ENCODE data around the gene CDC25B.

DNA sequence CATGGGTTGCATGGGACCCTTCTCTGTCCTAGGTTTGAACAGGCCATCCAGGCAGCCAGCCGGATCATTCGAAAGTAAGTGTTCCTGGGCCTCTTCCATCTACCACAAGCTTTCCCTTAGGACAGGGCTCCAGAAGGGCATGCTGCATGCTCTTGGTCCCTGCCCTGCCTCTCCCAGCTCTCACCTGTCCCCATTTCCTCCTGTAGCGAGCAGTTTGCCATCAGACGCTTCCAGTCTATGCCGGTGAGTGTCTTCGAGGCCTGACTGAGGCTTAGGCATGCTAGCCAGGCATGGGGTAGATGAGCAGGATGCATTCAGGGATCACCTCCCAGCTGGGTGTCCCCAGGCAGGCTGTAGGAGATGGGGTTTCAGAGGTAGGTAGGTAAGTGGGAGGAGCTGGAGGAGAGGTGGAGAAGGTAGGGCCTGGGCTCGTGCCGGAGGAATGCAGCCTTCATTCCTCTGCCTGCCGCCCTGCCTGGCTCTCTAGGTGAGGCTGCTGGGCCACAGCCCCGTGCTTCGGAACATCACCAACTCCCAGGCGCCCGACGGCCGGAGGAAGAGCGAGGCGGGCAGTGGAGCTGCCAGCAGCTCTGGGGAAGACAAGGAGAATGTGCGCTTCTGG, 4.3 kb downstream of the CDC25B start:
- TF ChIP-seq SRF (IDR thresholded peaks at IDR 0.05; ENCODE audit: low read depth), result no peak
- TF ChIP-seq POLR2A (IDR thresholded peaks at IDR 0.05; ENCODE audit: borderline replicate concordance, extremely low read depth, insufficient read depth, insufficient read length), result no peak
- TF ChIP-seq, protein P1, sequence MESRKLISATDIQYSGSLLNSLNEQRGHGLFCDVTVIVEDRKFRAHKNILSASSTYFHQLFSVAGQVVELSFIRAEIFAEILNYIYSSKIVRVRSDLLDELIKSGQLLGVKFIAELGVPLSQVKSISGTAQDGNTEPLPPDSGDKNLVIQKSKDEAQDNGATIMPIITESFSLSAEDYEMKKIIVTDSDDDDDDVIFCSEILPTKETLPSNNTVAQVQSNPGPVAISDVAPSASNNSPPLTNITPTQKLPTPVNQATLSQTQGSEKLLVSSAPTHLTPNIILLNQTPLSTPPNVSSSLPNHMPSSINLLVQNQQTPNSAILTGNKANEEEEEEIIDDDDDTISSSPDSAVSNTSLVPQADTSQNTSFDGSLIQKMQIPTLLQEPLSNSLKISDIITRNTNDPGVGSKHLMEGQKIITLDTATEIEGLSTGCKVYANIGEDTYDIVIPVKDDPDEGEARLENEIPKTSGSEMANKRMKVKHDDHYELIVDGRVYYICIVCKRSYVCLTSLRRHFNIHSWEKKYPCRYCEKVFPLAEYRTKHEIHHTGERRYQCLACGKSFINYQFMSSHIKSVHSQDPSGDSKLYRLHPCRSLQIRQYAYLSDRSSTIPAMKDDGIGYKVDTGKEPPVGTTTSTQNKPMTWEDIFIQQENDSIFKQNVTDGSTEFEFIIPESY (IDR thresholded peaks at IDR 0.05; ENCODE audit: extremely low read depth, insufficient replicate concordance, low read length), result no peak

Measured in HCT116 (cell line).